Measurements from ENCODE around the gene MALRD1.

- TF ChIP-seq EZH2 (IDR thresholded peaks at IDR 0.05; ENCODE audit: borderline replicate concordance) (no peak), CTCF (IDR thresholded peaks at IDR 0.05; ENCODE audit: poor library complexity) (no peak)
Observed at GRCh38 chr10:19634163-19634562, 585.6 kb downstream of the MALRD1 start.
